OCI-LY3 (cell line): Measurements from ENCODE around the gene MTHFD2L.
A peak's percentile ranks its signal among the peaks of the same experiment; 100 is the strongest.

Experiments used
- EZH2phosphoT487 ChIP-seq: fragments of 200-600 bp; shearing (Covaris generic); IDR thresholded peaks from 2 replicates; pipeline ENCODE4 v1.6.1; 2018; ENCODE audit warnings: antibody characterized with exemption, mixed run types, low read depth
- TF ChIP-seq, protein P1 (sequence below): fragments of 200-600, 300-600 bp; sonication (generic); IDR thresholded peaks from 2 replicates; pipeline ENCODE4 v1.5.1; 2014; ENCODE audit warnings: antibody characterized with exemption, low read length, low read depth

GRCh38 chr4:74320559-74321118 lies 162.7 kb downstream of the MTHFD2L start:
- TF ChIP-seq, protein P1, sequence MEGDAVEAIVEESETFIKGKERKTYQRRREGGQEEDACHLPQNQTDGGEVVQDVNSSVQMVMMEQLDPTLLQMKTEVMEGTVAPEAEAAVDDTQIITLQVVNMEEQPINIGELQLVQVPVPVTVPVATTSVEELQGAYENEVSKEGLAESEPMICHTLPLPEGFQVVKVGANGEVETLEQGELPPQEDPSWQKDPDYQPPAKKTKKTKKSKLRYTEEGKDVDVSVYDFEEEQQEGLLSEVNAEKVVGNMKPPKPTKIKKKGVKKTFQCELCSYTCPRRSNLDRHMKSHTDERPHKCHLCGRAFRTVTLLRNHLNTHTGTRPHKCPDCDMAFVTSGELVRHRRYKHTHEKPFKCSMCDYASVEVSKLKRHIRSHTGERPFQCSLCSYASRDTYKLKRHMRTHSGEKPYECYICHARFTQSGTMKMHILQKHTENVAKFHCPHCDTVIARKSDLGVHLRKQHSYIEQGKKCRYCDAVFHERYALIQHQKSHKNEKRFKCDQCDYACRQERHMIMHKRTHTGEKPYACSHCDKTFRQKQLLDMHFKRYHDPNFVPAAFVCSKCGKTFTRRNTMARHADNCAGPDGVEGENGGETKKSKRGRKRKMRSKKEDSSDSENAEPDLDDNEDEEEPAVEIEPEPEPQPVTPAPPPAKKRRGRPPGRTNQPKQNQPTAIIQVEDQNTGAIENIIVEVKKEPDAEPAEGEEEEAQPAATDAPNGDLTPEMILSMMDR: peak; percentile 79
- no peak for TF ChIP-seq EZH2phosphoT487
